Suppressor macrophage treated with lipopolysaccharide for 1 hour (primary cell): ENCODE results near the gene LDB3.

Source experiments
- DNase-seq, 3 donors: peaks; one replicate each; pipeline ENCODE4 v3.0.0-alpha.2; 2020 to 2022

The LDB3 gene

GRCh38 chr10:86708068-86708782, 39.9 kb downstream of the LDB3 start:
- no peak for DNase-seq

- DNase-seq = no peak
These were observed 40.6 kb downstream of the LDB3 start for GRCh38 chr10:86708783-86709380.

GRCh38 chr10:86709396-86710185, 41.3 kb downstream of the LDB3 start:
- DNase-seq = no peak

- DNase-seq = peak; percentile 91 to 96 (median 94)
These were observed 42.7 kb downstream of the LDB3 start for GRCh38 chr10:86710987-86711512.

- peak; percentile 27 to 62 (median 41) for DNase-seq
These were observed 43.4 kb downstream of the LDB3 start for GRCh38 chr10:86711513-86712316.

GRCh38 chr10:86712317-86712707, 44.0 kb downstream of the LDB3 start:
- DNase-seq = peak in 2 of 3 donors; percentile 9 to 28

- no peak for DNase-seq
These were observed 47.0 kb downstream of the LDB3 start for GRCh38 chr10:86715156-86715795.

GRCh38 chr10:86715836-86716235, 47.5 kb downstream of the LDB3 start:
- no peak for DNase-seq

- no peak for DNase-seq
These were observed 48.2 kb downstream of the LDB3 start for GRCh38 chr10:86716466-86716865.

- DNase-seq = no peak
These were observed 50.2 kb downstream of the LDB3 start for GRCh38 chr10:86718556-86718955.

- no peak for DNase-seq
These were observed 52.9 kb downstream of the LDB3 start for GRCh38 chr10:86721232-86721631.

- DNase-seq = no peak
These were observed 54.7 kb downstream of the LDB3 start for GRCh38 chr10:86723009-86723408.

- DNase-seq = no peak
These were observed 56.1 kb downstream of the LDB3 start for GRCh38 chr10:86724445-86724844.

GRCh38 chr10:86725980-86726676, 57.8 kb downstream of the LDB3 start:
- no peak for DNase-seq

GRCh38 chr10:86726677-86726999, 58.3 kb downstream of the LDB3 start:
- DNase-seq = no peak

- no peak for DNase-seq
These were observed 59.2 kb downstream of the LDB3 start for GRCh38 chr10:86727470-86727869.

GRCh38 chr10:86728056-86728455, 59.7 kb downstream of the LDB3 start:
- no peak for DNase-seq

- DNase-seq = no peak
These were observed 61.4 kb downstream of the LDB3 start for GRCh38 chr10:86729677-86730076.

GRCh38 chr10:86730227-86730626, 61.9 kb downstream of the LDB3 start:
- no peak for DNase-seq

GRCh38 chr10:86732771-86733170, 64.5 kb downstream of the LDB3 start:
- DNase-seq = no peak

- no peak for DNase-seq
These were observed 65.0 kb downstream of the LDB3 start for GRCh38 chr10:86733260-86733671.
